GM21447 (cell line): ENCODE data around the gene IFT20.
"Not testable (repeated sequence)": the region's sequence is repeated elsewhere in the genome, so short reads cannot be mapped to it uniquely, and the experiment has no call there.

Experiments
- ATAC-seq: cut with Tn5 transposase; IDR thresholded peaks from one replicate; pipeline ENCODE4 v1.9.1; 2021; ENCODE audit not compliant: unreplicated experiment

Gene IFT20

DNA sequence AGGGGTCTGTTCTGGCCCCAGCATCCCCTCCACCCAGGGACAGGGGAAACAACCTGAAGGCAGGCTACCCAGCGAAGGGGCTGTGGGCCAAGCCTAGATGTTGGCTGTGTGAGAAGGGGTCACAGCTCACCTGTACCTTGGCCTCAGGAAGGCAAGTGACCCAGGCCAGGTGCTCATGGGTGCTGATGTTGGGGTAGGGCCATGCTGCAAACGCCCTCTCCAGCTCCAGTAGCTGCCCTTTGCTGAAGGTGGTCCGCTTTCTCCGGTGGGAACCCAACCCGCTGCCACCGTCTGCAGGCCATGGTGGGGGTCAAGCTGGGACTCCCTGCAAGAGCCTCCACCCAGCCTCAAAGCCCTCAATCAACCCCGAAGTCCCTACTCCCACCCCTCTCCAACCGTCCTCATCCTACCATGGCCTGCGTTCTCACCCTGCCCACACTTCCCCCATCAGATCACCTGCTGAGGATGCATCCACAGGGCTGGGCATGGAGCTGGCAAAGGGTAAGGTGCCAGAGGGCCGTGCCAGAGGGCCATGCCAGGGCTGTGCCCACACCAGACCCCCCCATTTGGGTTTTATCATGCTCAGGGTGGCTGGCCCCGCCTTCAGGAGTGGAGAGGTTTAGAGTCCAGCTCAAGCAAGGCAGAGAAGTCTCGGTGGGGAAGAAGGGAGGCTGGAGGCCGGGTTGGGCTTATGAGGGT, 29.5 kb upstream of the IFT20 start, which contains the start of gene SEBOX:
Gene SEBOX (minus strand): TSS at position 535 of the 699 bp plus-strand sequence. CDS start 48 bp downstream, at position 487.
- ATAC-seq = no peak

DNA sequence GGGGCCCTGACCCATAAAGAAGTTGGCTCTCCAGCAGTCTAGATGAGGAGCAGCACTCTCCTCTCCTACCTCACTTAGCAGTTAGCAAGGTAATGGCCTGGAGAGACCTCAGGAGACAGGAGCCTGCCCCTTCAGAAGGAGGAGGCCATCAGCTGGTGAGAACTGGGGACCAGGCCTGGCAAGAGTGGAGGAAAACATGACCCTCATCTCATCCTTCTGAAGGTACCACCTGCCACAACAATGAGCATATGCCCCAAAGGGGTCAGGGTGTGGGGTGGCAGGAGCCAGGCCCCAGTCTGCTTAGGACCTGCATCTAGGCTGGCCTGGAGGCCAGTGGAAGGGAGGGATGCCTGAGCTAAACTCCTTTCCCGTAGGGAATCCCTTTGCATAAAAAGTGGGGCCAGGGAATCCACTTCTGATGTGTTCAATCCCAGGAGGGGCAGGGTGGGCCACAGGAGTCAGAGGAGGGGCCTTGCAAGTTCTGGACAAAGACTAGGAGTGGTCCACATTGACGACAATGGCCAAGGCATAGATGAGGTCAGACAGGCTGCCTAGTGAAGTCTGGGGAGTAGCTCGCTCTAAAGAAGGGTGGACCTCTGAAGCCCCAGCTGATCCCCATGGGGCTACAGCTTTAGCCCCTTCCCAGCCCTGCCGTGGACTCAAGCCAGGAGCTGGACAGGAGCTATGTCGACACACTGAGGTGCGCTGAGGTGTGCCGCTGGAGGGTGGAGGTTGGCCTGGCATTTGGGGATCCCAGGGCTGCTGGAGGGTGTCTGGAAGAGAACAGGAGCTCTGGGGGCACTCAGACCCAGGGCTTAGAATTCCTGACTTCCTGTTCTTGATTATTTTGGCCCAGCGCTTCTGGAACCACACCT, 28.7 kb upstream of the IFT20 start:
- ATAC-seq = no peak

DNA sequence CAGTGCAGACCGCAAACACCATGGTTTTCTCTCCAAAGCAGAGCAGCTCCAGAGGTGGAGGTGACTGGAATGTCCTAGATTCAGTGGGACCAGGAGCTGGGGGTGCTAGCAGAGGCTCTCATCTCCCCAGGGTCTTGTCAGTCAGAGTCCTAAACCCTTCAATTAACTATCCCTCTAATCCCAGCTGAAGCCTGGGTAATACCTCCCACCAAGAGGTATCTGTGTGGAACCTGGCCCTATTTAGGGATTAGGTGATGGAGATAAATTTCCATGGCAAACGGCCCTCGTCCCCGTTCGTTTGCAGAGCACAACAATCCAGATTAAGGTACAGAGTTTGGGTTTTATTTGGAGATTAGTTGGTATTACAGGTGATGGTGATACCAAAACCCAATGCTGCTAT, 27.9 kb upstream of the IFT20 start:
- ATAC-seq = no peak

DNA sequence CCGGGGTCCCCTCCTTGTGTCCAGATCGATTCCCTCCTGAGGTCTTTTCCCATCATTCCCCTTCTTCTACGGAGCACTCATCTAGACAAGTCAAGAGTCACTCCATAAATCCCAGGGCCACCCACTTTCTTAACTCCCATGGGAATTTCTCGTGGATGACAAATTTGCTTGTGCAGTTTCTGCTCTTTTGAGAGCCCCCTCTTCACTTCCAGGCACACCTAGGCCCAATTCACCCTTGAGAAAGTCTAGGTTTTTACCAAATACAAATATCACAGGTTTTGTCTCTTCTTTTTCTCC, 22.6 kb upstream of the IFT20 start:
- no peak for ATAC-seq

DNA sequence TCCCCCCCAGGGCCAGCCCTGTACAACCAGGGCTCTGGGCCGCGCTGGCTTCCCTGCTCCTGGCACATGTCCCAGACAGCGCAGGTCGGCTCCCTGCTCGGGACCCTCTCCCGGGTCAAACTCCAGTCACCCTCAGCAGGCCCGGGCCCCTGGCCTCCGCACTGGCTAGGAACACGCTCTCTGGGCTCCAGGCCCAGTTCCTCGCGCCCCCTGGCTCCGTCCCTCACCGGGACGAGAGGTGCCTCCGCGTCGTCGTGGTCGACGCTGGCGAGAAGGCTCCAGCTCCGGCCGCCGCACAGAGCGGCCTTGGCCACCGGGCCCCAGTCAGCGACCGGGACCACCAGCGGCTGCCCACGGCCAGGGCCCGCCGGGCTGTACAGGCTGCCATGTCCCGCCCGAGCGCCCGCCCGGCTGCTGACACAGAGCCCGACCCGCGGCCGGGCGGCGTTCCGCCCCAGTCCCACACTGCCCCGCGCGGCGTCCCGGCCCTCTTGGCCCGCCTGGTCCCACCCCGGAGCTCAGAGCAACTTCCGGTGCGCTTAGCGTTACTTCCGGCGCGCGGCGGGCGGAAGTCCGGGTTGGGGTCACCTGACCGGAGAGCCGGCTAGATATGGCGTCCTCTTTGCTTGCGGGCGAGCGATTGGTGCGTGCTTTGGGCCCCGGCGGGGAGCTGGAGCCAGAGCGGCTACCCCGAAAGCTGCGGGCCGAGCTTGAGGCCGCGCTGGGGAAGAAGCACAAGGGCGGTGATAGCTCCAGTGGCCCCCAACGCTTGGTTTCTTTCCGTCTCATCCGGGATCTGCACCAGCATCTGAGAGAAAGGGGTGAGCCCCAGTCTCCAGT, 22.0 kb upstream of the IFT20 start, which contains the start of gene POLDIP2:
Gene POLDIP2 (minus strand): TSS at position 467 of the 840 bp plus-strand sequence. CDS start 79 bp downstream, at position 388.
- ATAC-seq = peak; percentile 92

DNA sequence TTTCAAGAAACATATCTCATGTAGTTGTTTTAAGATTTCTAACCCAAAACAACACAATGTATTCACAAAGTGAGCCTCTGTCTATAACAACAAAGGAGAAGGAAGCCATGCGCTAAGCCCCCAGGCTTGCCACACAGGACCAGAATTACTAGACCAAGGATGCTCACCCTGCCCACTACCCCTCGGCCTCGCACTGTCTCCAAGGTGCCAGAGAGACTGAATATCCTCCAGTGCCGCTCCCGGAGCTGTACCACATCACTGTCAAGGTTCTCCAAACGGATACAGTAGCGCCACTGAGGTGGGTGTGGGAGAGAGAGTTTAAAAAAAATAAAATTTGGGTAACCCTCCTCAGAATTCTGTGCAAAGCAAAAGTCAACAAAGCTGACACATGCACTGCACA, 15.0 kb upstream of the IFT20 start:
- ATAC-seq = no peak

DNA sequence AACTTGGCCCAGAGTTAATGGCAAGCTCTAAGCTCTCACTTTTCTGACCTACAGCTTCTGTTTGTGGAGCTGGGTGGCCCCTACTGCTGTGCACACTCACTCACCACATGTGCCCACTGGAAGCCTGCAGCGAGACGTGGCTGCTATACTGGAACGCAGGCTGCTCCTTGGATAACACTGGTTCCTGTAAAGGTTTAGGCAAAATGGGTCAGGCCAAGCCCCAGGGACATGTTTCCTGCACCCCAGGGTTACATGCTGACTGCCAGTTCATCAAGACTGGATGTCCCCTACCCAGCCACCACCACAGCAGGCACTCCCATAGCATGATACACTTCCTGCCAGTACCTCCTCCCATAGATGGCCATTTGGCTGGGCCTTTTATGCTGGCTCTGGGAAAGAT, 13.7 kb upstream of the IFT20 start:
- ATAC-seq = no peak

DNA sequence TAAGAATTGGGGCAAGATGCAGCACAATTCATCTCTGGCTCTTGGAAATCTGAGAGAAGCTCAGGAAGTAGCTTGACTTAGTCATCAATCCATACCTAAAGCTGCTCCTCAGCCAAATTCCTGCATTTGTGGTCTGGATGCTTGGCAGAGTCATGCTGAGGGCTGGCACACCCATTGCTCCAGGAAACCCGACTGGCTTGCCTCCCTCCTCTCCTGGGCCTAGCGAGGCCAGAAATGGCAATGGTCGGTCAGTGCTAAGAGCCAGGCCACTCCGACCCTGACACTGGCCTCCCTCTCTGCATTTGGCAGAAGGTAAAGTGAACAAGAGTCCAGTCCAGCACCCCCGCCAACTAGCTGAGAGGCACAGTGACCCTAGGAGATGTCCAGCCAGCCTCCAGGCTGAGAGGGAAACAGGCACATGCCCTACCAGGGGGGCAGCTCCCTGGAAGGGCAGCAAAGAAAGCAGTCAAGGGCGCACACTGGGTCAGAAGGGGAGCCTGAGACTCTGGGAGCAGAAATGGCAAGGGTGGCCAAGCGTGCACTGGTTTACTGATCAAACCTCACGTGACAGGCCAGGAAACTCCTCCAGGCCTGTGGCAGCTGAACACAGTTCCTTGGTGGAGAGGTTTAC, 12.1 kb upstream of the IFT20 start:
- ATAC-seq = no peak

DNA sequence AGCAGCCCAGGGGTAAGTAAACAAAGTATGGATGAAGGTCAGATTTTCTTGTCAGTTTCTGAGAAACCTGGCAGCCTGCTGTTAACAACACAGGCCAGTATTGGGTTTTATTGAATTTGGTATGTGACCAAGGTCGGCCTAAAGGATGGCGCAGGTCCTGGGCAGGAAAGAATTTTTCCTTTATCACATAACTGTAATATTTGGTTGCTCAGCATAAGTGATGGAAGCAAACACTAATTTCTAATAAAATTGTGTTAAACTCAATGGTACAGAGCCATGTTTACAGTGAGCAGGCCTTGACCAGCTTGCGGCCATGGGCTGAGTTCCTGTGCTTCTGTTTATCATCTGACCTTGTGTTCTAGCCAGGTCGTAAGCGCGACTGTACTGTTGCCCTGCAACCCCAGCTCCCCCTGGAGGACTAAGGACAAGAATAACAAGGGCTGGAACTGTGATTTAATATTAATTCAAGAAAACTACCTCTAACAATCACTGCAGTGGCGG, 11.5 kb upstream of the IFT20 start:
- ATAC-seq = no peak

DNA sequence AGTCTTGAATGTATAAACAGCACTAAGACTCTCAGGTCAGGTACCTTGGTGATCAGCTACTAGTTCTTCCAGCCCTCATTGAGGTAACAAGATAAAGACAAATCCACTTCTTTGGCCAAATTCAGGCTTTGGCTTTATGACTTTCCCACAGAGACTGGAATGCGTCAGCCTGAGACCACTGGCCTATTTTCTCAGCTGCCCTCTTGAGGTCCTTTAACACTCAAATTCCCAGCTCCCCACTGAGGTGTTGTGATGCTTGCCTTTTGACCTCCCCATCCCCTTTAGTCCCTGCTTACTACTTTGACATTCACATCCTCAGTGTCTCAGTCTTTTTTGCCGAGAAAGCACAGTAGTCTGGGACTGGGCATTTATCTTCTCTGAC, 10.9 kb upstream of the IFT20 start:
- ATAC-seq = no peak

DNA sequence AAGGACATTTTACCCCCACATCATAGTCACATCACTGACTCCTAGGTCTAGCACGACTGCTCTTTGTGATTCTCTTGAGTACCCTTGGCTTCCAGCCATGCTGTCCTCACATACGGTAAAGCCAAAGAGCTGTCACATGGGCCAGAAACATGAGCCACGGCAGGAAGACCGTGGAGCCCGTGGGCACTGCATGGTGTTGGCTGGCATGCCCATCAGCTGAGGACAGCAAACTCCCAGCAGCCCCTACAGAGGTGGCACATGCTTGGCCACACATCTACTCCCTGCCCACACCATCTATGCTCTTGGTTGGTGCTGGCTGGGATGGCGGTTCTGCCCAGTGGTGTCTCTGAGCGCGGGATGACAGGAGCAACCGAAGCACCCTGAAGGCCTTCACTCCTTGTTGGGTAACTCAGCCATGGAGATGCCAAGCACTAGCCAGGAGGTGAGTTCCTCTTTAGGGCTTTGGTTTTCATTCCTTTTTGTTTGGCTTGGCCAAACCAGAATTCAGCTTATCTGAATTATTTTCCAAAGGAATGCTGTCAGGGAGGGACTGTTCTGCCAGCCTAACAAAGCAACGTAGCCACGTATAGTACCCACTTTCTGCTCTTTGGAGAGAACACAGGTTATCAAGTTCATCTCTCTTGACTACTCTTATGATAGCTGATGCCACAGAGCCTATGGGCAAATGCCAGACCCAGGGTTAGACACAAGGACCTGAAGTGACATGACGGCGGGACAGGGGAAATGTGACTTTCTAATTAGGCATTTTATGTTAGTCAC, 10.3 kb upstream of the IFT20 start:
- ATAC-seq = no peak

DNA sequence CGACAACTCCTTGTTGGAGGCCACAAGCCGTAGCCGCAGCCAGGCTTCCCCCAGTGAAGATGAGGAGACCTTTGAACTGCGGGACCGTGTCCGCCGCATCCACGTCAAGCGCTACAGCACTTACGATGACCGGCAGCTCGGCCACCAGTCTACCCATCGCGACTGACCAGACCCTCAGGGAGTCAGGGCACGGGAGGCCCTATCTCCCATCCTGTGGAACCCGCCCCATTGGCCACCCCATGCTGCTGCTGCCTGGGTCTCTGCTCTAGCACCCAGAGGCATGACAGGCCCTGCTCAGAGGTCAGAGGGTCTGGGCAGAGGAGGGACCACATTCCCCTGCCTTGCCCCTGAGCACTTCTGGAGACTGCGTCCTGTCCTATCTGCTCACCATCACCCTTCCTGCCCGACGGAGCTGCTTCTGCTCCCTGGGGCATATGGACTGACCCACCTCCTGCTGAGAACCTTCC, 9.2 kb upstream of the IFT20 start:
- no peak for ATAC-seq

DNA sequence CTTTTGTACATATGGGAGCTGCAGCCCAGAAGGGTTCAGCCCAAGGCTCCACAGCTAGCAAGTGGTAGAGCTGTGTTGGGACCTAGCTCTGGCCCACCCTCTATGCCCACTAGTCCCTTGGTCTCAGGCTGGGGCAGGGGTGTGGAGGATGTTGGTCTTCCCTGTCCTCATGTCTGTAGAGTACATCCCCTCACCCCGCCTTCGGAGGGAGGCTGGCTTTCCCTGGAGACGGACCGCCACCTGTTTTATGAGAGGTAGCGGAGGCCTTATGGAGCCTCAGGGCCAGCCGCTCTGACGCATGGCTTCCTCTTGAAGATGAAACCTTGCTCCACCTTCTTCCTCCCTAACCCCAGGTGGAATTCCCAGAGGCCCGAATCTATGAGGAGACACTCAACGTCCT, 8.7 kb upstream of the IFT20 start:
- no peak for ATAC-seq

DNA sequence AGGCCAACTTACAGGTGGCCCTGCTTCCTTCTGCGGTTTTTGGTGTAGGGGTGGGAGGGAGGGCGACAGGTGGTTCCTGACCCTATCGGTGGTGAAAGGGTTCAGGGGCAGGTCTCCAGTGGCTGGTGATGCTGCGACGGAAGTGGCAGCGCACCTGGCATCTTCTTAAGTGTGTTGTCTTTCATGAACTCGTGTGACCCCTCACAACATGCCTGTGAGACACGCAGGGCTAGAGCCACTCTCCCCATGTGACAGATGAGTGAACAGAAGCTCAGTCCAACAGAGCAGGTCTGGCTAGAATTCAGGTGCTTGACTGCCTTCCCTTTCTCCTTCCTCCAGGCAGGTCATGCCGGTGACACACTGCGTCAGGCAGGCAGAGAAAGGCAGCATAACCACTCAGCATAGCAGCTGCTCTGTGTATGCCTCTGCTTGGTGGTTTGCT, 8.2 kb upstream of the IFT20 start:
- no peak for ATAC-seq

DNA sequence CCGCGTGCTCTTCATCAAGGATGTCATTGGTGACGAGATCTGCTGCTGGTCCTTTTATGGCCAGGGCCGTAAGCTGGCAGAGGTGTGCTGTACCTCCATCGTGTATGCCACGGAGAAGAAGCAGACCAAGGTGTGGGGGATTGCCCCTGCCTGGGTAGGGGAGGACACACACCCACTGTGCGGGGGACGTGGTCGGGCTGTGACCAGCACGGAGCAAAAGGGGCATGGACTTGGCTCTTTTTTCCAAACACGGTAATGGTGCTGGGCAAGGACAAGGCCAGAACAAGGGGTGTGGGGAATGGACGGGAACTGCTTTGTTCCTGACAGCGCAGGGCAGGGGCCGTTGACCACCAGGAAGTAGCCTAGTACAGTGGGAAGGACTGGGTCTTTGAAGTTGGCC, 7.0 kb upstream of the IFT20 start:
- no peak for ATAC-seq

DNA sequence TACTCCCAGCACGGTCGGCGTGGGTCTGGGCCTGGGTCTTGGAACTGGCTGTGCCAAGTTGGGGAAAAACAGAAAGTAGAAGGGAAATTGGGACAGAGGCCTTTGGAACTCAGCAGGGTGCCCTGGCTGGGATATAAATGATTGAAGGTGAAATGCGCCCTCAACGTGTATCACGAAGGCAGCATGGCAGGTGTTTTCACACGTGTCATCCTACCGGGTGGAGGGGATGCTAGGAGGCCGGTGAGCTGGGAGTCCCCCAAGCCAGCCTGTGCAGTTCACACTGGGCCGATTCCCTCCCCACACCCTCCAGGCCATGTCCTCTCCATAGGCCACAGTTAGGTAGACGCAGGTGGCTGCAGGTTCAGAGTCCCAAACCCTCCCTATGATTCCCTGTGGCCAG, 6.2 kb upstream of the IFT20 start:
- no peak for ATAC-seq

DNA sequence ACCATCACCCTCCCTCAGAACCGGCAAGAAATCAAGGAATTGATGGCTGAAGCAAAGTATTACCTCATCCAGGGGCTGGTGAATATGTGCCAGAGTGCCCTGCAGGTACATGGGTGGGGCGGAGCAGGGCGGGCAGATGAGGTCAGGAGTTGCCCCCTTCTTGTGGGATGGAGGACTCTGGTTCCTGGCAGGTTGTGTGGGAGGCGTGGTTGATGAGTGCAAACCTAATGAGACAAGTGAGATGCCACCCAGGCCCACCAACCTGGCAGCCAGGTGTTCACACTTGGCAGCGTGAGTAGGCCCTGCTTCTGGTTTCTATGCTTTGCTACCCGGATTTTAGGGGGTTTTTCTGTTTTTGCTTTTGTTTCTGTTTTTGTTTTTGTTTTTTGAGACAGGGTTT, 5.1 kb upstream of the IFT20 start:
- no peak for ATAC-seq

DNA sequence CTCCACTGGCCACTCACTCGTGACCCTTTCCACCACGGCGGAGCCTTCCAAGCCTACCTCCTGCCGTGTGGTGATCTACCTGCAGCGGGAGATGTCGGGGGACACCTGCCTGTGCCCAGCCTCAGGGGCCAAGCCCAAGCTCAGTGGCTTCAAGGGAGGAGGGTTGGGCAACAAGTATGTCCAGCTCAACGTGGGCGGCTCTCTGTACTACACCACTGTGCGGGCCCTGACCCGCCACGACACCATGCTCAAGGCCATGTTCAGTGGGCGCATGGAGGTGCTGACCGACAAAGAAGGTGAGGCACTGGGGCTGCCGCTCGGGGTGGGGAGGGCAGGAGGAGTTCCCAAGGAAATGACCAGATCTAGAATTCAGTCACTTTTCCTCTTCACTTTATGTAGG, 4.2 kb upstream of the IFT20 start:
- no peak for ATAC-seq

DNA sequence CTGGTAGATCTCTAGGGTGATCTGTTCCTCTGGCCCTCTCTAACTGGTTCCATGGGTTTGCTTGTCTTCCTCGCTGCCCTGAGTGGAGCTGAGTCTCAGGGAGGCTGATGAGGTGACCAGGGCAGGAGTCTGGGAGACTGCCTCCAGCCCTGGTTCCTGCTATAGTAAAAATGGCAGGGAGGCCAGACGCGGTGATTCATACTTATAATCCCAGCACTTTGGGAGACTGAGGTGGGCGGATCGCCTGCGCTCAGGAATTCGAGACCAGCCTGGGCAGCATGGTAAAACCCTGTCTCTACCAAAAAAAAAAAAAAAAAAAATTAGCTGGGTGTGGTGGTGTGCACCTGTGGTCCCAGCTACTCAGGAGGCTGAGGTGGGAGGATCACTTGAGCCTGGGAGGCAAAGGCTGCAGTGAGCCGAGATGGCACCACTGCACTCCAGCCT, 3.5 kb upstream of the IFT20 start:
- ATAC-seq = not testable (repeated sequence)
